HG02759 (cell line): ENCODE results near the gene ABTB2.
A peak's percentile ranks its signal among the peaks of the same experiment; 100 is the strongest.
"Not testable (repeated sequence)": the region's sequence is repeated elsewhere in the genome, so short reads cannot be mapped to it uniquely, and the experiment has no call there.

Experiments
- ATAC-seq: cut with Tn5 transposase; IDR thresholded peaks from one replicate; pipeline ENCODE4 v1.9.1; 2021; ENCODE audit warnings: mild to moderate bottlenecking, moderate library complexity; ENCODE audit not compliant: unreplicated experiment

ABTB2 gene

GRCh38 chr11:34219279-34219678, 138.5 kb downstream of the ABTB2 start:
- ATAC-seq: no peak

GRCh38 chr11:34218756-34219155, 139.1 kb downstream of the ABTB2 start:
- ATAC-seq: not testable (repeated sequence)

- ATAC-seq: no peak
These were observed 139.7 kb downstream of the ABTB2 start for GRCh38 chr11:34218067-34218466.

- ATAC-seq: no peak
These were observed 141.1 kb downstream of the ABTB2 start for GRCh38 chr11:34216706-34217105.

GRCh38 chr11:34215806-34216453, 141.9 kb downstream of the ABTB2 start:
- no peak for ATAC-seq

GRCh38 chr11:34214961-34215805, 142.6 kb downstream of the ABTB2 start:
- ATAC-seq: peak; percentile 80

GRCh38 chr11:34213366-34213765, 144.4 kb downstream of the ABTB2 start:
- no peak for ATAC-seq

GRCh38 chr11:34212566-34212965, 145.2 kb downstream of the ABTB2 start:
- ATAC-seq: no peak

GRCh38 chr11:34209809-34210208, 148.0 kb downstream of the ABTB2 start:
- ATAC-seq: no peak

- ATAC-seq: no peak
These were observed 149.3 kb downstream of the ABTB2 start for GRCh38 chr11:34208266-34209135.

GRCh38 chr11:34207487-34208180, 150.2 kb downstream of the ABTB2 start:
- no peak for ATAC-seq

GRCh38 chr11:34206407-34207300, 151.2 kb downstream of the ABTB2 start:
- ATAC-seq: no peak

- no peak for ATAC-seq
These were observed 152.3 kb downstream of the ABTB2 start for GRCh38 chr11:34205326-34206035.

GRCh38 chr11:34204396-34205279, 153.2 kb downstream of the ABTB2 start:
- peak; percentile 36 for ATAC-seq

GRCh38 chr11:34203377-34203871, 154.4 kb downstream of the ABTB2 start:
- peak; percentile 48 for ATAC-seq

- no peak for ATAC-seq
These were observed 156.7 kb downstream of the ABTB2 start for GRCh38 chr11:34201129-34201528.

GRCh38 chr11:34199525-34199924, 158.3 kb downstream of the ABTB2 start:
- no peak for ATAC-seq

GRCh38 chr11:34198523-34198922, 159.3 kb downstream of the ABTB2 start:
- no peak for ATAC-seq
